GM12891 (cell line): ENCODE measurements around the gene BICRAL.

Experiments
- POLR2A ChIP-seq: IDR thresholded peaks from 2 replicates; pipeline ENCODE4 v1.6.1; 2011; ENCODE audit warnings: low read depth, low read length, control low read depth
- POLR2AphosphoS5 ChIP-seq: IDR thresholded peaks from 2 replicates; pipeline ENCODE4 v1.6.1; 2011; ENCODE audit warnings: low read depth, low read length, control low read depth
- POU2F2 ChIP-seq: IDR thresholded peaks from 2 replicates; pipeline ENCODE4 v1.6.1; 2011; ENCODE audit warnings: low read depth, mild to moderate bottlenecking, control low read depth, low read length, moderate library complexity
- SPI1 ChIP-seq: IDR thresholded peaks from 2 replicates; pipeline ENCODE4 v1.6.1; 2011; ENCODE audit warnings: low read depth, low read length, control low read depth
- TAF1 ChIP-seq: IDR thresholded peaks from 2 replicates; pipeline ENCODE4 v1.6.1; 2011; ENCODE audit warnings: low read depth, low read length, control low read depth

GRCh38 chr6:42746463-42747391 lies 35.1 kb upstream of the BICRAL start:
- TF ChIP-seq POLR2AphosphoS5 (peak; percentile 81), POLR2A (peak; percentile 65), TAF1 (peak; percentile 68; the same call in 1 of the 2 replicates), POU2F2 (peak; percentile 55; the same call in 1 of the 2 replicates), SPI1 (peak; percentile 90)
